PC-3 (cell line): ENCODE results near the gene CSRP2. TPM values are rescaled to one million over a fixed set of nuclear protein-coding genes. Genes with fewer than 3 reads are reported as not detected.

Source experiments
- ATAC-seq: fragments of 200-7000 bp; cut with Tn5 transposase; 2 replicates; pipeline ENCODE4 v1.9.1; 2020; ENCODE audit warnings: mild to moderate bottlenecking, moderate library complexity
- BruUV-seq: library from RNA; stranded (reverse); fragments of 400-500 nt; replicated peaks from 2 replicates; lab custom pipeline; 2021; lab: Mats Ljungman, UMichigan
- CTCF ChIA-PET: fragments of 300-600 bp; sonication (Branson Sonifier 250); formaldehyde crosslinking; loops from one replicate; lab custom pipeline; 2022; ENCODE audit warnings: antibody characterized with exemption; lab: Charles Lee
- POLR2A ChIA-PET: fragments of 300-600 bp; sonication (Branson Sonifier 250); formaldehyde crosslinking; loops from one replicate; lab custom pipeline; 2022; ENCODE audit warnings: antibody characterized with exemption; ENCODE audit not compliant: unreplicated experiment; lab: Charles Lee
- DNase-seq: peaks from one replicate; pipeline ENCODE4 v3.0.0-alpha.2; 2015
- H2AFZ ChIP-seq: fragments of 300-600 bp; sonication (generic); 2 replicates; pipeline ENCODE4 v1.6.0; 2016; ENCODE audit warnings: antibody characterized with exemption, low read length
- H3F3A ChIP-seq: fragments of 300-600 bp; sonication (generic); one replicate; pipeline ENCODE4 v1.6.0; 2017; ENCODE audit warnings: antibody characterized with exemption, low read length, control low read depth, mild to moderate bottlenecking; ENCODE audit not compliant: unreplicated experiment
- H3K27ac ChIP-seq: fragments of 300-600 bp; sonication (generic); 2 replicates; pipeline ENCODE4 v1.5.1; 2016; ENCODE audit warnings: mild to moderate bottlenecking, low read length
- H3K27me3 ChIP-seq: fragments of 300-600 bp; sonication (generic); 2 replicates; pipeline ENCODE4 v1.6.1; 2016; ENCODE audit warnings: low read length, mixed read lengths
- H3K36me3 ChIP-seq: fragments of 300-600 bp; sonication (generic); 2 replicates; pipeline ENCODE4 v1.6.1; 2016; ENCODE audit warnings: low read depth, mixed run types, low read length, mixed read lengths
- H3K4me1 ChIP-seq: fragments of 300-600 bp; sonication (generic); 2 replicates; pipeline ENCODE4 v1.5.1; 2016; ENCODE audit warnings: low read length; ENCODE audit not compliant: insufficient read depth
- H3K4me2 ChIP-seq: fragments of 300-600 bp; sonication (generic); 2 replicates; pipeline ENCODE4 v1.6.0; 2016; ENCODE audit warnings: low read length
- H3K4me3 ChIP-seq: fragments of 300-600 bp; sonication (generic); 2 replicates; pipeline ENCODE4 v1.5.1; 2016; ENCODE audit warnings: mild to moderate bottlenecking, low read length, mixed read lengths
- H3K79me2 ChIP-seq: fragments of 300-600 bp; sonication (generic); 2 replicates; pipeline ENCODE4 v1.6.1; 2017; ENCODE audit warnings: low read length, mixed read lengths
- H3K9ac ChIP-seq: fragments of 300-600 bp; sonication (generic); 2 replicates; pipeline ENCODE4 v1.6.0; 2016; ENCODE audit warnings: mild to moderate bottlenecking, low read length
- H3K9me2 ChIP-seq: fragments of 300-600 bp; sonication (generic); replicated peaks from 2 replicates; pipeline ENCODE4 v1.6.1; 2016; ENCODE audit warnings: mixed run types, low read length, mixed read lengths
- H3K9me3 ChIP-seq: fragments of 300-600 bp; sonication (generic); 2 replicates; pipeline ENCODE4 v1.6.1; 2016; ENCODE audit warnings: low read length, mixed read lengths
- H4K20me1 ChIP-seq: fragments of 300-600 bp; sonication (generic); 2 replicates; pipeline ENCODE4 v1.6.1; 2016; ENCODE audit warnings: low read length, mixed read lengths
- EZH2 ChIP-seq: fragments of 300-600 bp; sonication (generic); IDR thresholded peaks from one replicate; pipeline ENCODE4 v1.6.1; 2017; ENCODE audit warnings: antibody characterized with exemption, mild to moderate bottlenecking, low read length; ENCODE audit not compliant: unreplicated experiment
- EZH2phosphoT487 ChIP-seq: fragments of 300-600 bp; sonication (generic); IDR thresholded peaks from 2 replicates; pipeline ENCODE4 v1.6.1; 2018; ENCODE audit warnings: mild to moderate bottlenecking, antibody characterized with exemption, low read length, borderline replicate concordance
- intact Hi-C: fragments of 100-400 bp; cut with micrococcal nuclease; formaldehyde crosslinking; loops from 2 replicates; pipeline ENCODE4 v1.9.0; 2023
- total RNA-seq: library from RNA; depleted of rRNA; stranded (reverse); fragments of >200 nt; gene quantifications from 2 replicates; pipeline ENCODE4 v1.2.3, GENCODE V29; 2014
- TF ChIP-seq, protein P1 (sequence below): fragments of 300-600 bp; sonication (generic); conservative IDR thresholded peaks from 2 replicates; pipeline ENCODE4 v1.5.1; 2017; ENCODE audit warnings: antibody characterized with exemption, low read depth, mild to moderate bottlenecking, low read length

CSRP2 gene
- total RNA-seq, 1 experiment from 2014 or later = 36.3 TPM

DNA sequence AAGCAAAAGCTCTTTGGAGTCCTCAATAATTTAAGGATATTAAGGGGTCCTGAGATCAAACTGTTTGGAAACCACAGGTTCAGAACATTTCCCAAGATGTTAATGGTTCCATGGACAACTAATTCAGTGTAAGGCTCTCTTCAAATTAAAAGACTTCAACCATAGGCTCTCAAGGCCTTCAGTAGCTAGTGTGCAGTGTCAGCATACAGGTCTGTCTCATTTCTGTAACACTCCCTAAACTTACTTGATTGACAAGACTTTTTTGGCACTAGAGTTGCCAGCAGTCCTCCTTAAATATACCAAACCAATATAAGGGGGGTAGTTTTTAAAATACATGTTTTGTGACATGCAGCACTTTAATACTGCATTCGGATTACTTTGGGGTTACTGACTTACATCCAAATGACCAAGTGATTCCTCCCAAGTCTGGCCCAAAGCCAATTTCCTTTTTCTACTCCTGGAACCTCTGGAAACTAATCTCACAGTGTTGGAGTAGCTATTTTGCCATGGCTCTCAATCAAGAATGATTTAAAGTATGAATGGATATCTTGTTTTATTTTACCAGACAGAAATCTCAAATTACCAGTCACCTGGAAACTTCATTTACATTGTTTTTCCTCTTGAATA is 22.7 kb downstream of the CSRP2 start:
- Histone ChIP-seq H2AFZ (no peak overlapping the region), H3K4me2 (no peak overlapping the region), H3K9ac (no peak overlapping the region), H3K4me3 (no peak overlapping the region), H3K27me3 (no peaks in the 10 kb centered on the region), H4K20me1 (no peaks in the 10 kb centered on the region), H3K79me2 (no peaks in the 10 kb centered on the region), H3K9me2 (no peaks in the 10 kb centered on the region), H3F3A (no peaks in the 10 kb centered on the region), H3K9me3 (no peaks in the 10 kb centered on the region), H3K27ac (no peak overlapping the region), H3K36me3 (peaks cover 16% of the 10 kb centered on the region), H3K4me1 (no peaks in the 10 kb centered on the region)
- DNase-seq = no peak
- CTCF ChIA-PET = no interaction called here
- intact Hi-C loops = no loop called here
- POLR2A ChIA-PET = interaction anchor here (0.7 kb wide), 1 partner anchor 15 kb away, joined by 4 read pairs; no protein-coding TSS in a partner anchor
- no TSS peak for BruUV-seq
- TF ChIP-seq EZH2 (no peak), EZH2phosphoT487 (no peak)
- TF ChIP-seq, protein P1, sequence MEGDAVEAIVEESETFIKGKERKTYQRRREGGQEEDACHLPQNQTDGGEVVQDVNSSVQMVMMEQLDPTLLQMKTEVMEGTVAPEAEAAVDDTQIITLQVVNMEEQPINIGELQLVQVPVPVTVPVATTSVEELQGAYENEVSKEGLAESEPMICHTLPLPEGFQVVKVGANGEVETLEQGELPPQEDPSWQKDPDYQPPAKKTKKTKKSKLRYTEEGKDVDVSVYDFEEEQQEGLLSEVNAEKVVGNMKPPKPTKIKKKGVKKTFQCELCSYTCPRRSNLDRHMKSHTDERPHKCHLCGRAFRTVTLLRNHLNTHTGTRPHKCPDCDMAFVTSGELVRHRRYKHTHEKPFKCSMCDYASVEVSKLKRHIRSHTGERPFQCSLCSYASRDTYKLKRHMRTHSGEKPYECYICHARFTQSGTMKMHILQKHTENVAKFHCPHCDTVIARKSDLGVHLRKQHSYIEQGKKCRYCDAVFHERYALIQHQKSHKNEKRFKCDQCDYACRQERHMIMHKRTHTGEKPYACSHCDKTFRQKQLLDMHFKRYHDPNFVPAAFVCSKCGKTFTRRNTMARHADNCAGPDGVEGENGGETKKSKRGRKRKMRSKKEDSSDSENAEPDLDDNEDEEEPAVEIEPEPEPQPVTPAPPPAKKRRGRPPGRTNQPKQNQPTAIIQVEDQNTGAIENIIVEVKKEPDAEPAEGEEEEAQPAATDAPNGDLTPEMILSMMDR = no peak
- ATAC-seq = no peak

DNA sequence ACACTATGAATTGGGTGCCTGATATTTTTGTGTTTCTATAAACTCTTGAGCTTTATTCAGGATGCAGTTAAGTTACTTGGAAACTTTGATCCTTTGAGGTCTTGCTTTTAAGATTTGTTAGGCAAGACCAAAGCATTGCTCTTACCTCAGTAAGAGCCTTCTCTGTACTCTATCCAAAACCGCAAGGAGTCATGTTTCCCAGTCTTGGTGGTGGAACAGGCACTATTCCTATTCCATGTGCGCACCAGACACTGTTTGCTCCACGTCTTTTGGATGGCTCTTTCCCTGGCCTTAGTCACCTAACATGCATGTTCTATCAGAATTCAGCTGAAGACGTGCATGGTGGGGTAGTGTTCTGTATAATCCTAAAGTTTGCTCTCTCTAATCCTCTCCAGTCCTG is 23.5 kb downstream of the CSRP2 start:
- Histone ChIP-seq H3K9ac (no peak overlapping the region), H3K9me2 (no peaks in the 10 kb centered on the region), H2AFZ (no peak overlapping the region), H3K79me2 (no peaks in the 10 kb centered on the region), H4K20me1 (no peaks in the 10 kb centered on the region), H3K27me3 (no peaks in the 10 kb centered on the region), H3F3A (no peaks in the 10 kb centered on the region), H3K4me3 (no peak overlapping the region), H3K4me2 (no peak overlapping the region), H3K4me1 (no peaks in the 10 kb centered on the region), H3K27ac (no peak overlapping the region), H3K9me3 (no peaks in the 10 kb centered on the region), H3K36me3 (peaks cover 21% of the 10 kb centered on the region)
- DNase-seq (no peak), ATAC-seq (no peak)
- TF ChIP-seq, protein P1 = no peak
- BruUV-seq = no TSS peak
- intact Hi-C loops = no loop called here
- ChIA-PET CTCF (no interaction called here), POLR2A (no interaction called here)

DNA sequence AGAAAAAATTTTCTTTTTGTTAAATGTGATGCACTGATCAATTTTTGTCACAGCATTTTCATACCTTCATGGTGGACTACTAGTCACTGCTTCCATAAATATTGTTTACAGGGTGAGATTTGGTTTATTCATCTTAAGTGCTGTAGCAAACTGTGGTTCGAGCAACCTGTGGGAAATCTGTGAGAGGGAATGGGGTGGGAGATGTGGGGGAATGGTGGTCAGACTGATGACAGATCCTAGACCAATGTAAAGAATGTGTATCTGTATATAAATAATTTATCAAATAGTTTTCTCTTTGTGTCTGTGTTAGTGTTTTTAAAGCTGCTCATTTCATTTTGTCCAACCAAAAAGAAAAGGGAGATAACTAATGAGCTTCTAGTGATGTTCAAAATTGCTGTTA is 26.7 kb downstream of the CSRP2 start:
- DNase-seq (no peak), ATAC-seq (no peak)
- Histone ChIP-seq H3K36me3 (peaks cover 28% of the 10 kb centered on the region), H3K9ac (no peak overlapping the region), H3K27ac (no peak overlapping the region), H3K9me2 (no peaks in the 10 kb centered on the region), H3K79me2 (no peaks in the 10 kb centered on the region), H3F3A (no peaks in the 10 kb centered on the region), H3K4me3 (no peak overlapping the region), H3K9me3 (no peaks in the 10 kb centered on the region), H4K20me1 (no peaks in the 10 kb centered on the region), H3K27me3 (no peaks in the 10 kb centered on the region), H2AFZ (no peak overlapping the region), H3K4me1 (no peaks in the 10 kb centered on the region), H3K4me2 (no peak overlapping the region)
- TF ChIP-seq, protein P1 = no peak
- TF ChIP-seq EZH2phosphoT487 (no peak), EZH2 (no peak)
- no TSS peak for BruUV-seq
- intact Hi-C loops = no loop called here
- ChIA-PET CTCF (no interaction called here), POLR2A (no interaction called here)
